Mesodermal cell (in vitro differentiated cells): Measurements from ENCODE around the gene NFAT5.

Experiments
- H3K27ac ChIP-seq: 2 replicates; pipeline ENCODE4 v1.7.0; 2013; ENCODE audit warnings: mild to moderate bottlenecking, low read depth, low read length, moderate library complexity; ENCODE audit not compliant: severe bottlenecking
- H3K36me3 ChIP-seq: 2 replicates; pipeline ENCODE4 v1.7.1; 2013; ENCODE audit warnings: mild to moderate bottlenecking, low read length, moderate library complexity; ENCODE audit not compliant: control insufficient read depth, insufficient read depth
- H3K4me1 ChIP-seq: one replicate; pipeline ENCODE4 v1.7.1; 2013; ENCODE audit warnings: mild to moderate bottlenecking, low read length; ENCODE audit not compliant: insufficient read depth, control insufficient read depth, poor library complexity, severe bottlenecking
- H3K4me3 ChIP-seq: 2 replicates; pipeline ENCODE4 v1.7.0; 2013; ENCODE audit warnings: low read length, control low read depth, mild to moderate bottlenecking; ENCODE audit not compliant: insufficient read depth, poor library complexity, severe bottlenecking; ENCODE audit errors: extremely low read depth
- H3K9me3 ChIP-seq: 2 replicates; pipeline ENCODE4 v1.7.1; 2013; ENCODE audit warnings: mild to moderate bottlenecking, low read length, moderate library complexity; ENCODE audit not compliant: control insufficient read depth
- WGBS, 2 experiments: methylation state at CpG; one replicate each; pipeline ENCODE4 v1.1.5; 2013; ENCODE audit warnings: missing lambda C conversion rate in 2 of 2; ENCODE audit not compliant: insufficient coverage in 2 of 2; 5-methylcytosine and 5-hydroxymethylcytosine counted together

The NFAT5 gene

GRCh38 chr16:69596801-69597200 is 31.0 kb downstream of the NFAT5 start:
- H3K4me1 ChIP-seq = peaks cover 7% of the 10 kb centered on the region
- no peak overlapping the region for H3K4me3 ChIP-seq
- peaks cover 19% of the 10 kb centered on the region for H3K36me3 ChIP-seq
- no peak overlapping the region for H3K27ac ChIP-seq
- H3K9me3 ChIP-seq = no peaks in the 10 kb centered on the region

GRCh38 chr16:69598045-69598444 is 32.3 kb downstream of the NFAT5 start:
- Histone ChIP-seq H3K36me3 (peaks cover 19% of the 10 kb centered on the region), H3K9me3 (no peaks in the 10 kb centered on the region), H3K4me1 (peaks cover 7% of the 10 kb centered on the region), H3K4me3 (no peak overlapping the region), H3K27ac (no peak overlapping the region)
- WGBS, 2 experiments = 100% methylated on average over 1 to 2 of the region's 5 CpGs

DNA sequence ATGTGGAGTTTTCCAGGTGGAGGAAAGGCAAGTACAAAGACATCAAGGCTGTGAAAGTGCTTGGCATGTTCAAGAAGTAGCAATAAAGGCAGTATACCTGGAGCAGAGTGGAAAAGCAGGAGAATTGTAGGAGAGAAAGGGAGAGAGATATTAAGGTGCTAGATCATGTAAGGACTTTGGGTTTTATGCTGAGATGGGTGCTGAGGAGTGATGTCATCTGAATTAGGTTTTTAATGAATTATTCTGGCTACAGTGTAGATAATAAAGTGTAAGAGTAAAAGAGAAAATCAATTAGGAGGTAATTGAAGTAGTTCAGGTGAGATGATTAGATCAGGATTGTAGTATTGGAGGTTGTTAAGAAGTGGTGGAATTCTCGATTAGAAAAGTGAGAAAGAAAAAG is 34.0 kb downstream of the NFAT5 start:
- Histone ChIP-seq H3K4me3 (no peak overlapping the region), H3K4me1 (peaks cover 7% of the 10 kb centered on the region), H3K9me3 (no peaks in the 10 kb centered on the region), H3K27ac (no peak overlapping the region), H3K36me3 (peaks cover 19% of the 10 kb centered on the region)
- WGBS, 2 experiments = 87 to 100% methylated on average over 1 of the region's 1 CpG

DNA sequence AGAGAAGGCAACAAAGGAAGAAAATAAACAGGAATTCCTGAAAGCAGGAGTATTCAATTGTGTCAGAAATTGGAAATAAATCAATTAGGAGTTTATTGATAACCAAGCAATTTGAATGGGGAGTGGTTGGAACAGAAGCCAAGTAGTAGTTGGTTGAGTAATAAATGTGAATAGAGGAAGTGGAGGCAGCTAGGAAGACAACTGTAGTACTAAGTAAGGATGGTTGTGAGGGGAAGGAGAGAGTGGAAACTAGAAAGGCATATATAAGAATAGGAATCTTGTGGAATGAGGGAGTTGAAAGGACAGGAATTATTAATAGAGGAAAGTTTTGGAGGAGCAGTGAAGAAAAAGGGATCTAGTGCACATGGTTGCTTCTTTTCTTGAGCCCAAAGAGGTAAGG is 34.4 kb downstream of the NFAT5 start:
- peaks cover 18% of the 10 kb centered on the region for H3K36me3 ChIP-seq
- no peak overlapping the region for H3K4me3 ChIP-seq
- peaks cover 6% of the 10 kb centered on the region for H3K4me1 ChIP-seq
- no peaks in the 10 kb centered on the region for H3K9me3 ChIP-seq
- no peak overlapping the region for H3K27ac ChIP-seq

- Histone ChIP-seq H3K9me3 (no peaks in the 10 kb centered on the region), H3K36me3 (peaks cover 21% of the 10 kb centered on the region), H3K4me1 (no peaks in the 10 kb centered on the region), H3K4me3 (no peak overlapping the region), H3K27ac (no peak overlapping the region)
- WGBS, 2 experiments = 91 to 94% methylated on average over 5 of the region's 6 CpGs
Observed at GRCh38 chr16:69601250-69601649, 35.5 kb downstream of the NFAT5 start.

DNA sequence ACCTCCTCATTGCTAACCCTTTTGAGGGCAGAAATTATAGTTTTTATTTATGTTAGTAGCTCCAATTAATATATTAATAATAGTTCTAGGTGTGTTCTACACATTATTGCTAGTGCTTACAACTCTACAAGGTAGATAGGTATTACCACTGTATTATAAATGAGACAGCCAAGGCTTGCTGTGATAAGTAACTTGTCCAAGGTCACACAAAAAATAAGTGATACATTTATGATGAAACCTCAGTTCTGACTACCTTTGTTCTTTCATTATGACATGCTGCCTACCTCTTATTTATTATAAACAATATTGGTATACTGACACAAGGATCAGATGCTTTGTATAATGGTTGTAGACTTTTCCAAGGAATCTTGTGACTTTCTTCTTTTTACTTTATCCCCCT is 41.2 kb downstream of the NFAT5 start:
- no peak overlapping the region for H3K4me3 ChIP-seq
- H3K27ac ChIP-seq = no peak overlapping the region
- no peaks in the 10 kb centered on the region for H3K4me1 ChIP-seq
- peaks cover 29% of the 10 kb centered on the region for H3K36me3 ChIP-seq
- H3K9me3 ChIP-seq = no peaks in the 10 kb centered on the region

DNA sequence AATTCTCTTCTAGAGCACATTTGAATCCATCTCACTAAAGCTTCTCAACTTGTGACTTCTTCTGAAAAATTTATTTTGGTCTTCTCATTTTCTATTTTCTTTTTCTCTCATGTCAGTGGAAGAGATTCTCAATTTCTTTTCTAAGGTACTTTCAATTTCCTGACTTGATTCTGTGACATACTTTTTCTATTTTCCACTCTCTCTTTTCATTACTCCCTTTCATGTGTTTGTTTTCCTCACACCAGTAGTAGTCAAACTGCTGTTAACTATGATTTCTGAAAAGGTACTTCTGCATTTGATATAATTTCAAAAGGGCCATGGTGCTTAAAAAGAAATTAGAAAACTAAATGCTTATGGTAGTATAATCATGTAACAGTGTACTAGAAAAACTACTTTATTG is 41.9 kb downstream of the NFAT5 start:
- Histone ChIP-seq H3K27ac (no peak overlapping the region), H3K4me3 (no peak overlapping the region), H3K4me1 (no peaks in the 10 kb centered on the region), H3K9me3 (no peaks in the 10 kb centered on the region), H3K36me3 (peaks cover 31% of the 10 kb centered on the region)

DNA sequence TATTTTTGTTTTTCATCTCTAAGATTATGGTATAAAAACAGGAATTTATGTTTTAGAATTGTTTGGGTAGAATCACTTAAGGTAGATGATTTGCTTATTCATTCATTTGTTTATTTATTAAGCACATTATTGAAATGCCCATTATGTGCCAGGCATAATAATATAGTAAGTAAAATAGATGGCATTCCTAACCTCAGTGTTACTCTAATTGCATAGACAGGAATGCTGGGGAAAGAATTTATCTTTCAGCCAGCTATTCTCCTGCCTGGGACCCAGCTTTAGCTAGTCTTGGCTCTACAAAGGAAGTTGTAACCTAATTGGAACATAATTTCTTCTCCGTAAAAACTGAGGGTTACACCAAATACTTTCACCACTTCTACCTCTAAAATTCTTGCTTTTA is 44.6 kb downstream of the NFAT5 start:
- Histone ChIP-seq H3K9me3 (no peaks in the 10 kb centered on the region), H3K27ac (no peak overlapping the region), H3K36me3 (peaks cover 30% of the 10 kb centered on the region), H3K4me3 (no peak overlapping the region), H3K4me1 (no peaks in the 10 kb centered on the region)
- no CpG with 5 or more reads among the region's 1 CpG for WGBS, 2 experiments

DNA sequence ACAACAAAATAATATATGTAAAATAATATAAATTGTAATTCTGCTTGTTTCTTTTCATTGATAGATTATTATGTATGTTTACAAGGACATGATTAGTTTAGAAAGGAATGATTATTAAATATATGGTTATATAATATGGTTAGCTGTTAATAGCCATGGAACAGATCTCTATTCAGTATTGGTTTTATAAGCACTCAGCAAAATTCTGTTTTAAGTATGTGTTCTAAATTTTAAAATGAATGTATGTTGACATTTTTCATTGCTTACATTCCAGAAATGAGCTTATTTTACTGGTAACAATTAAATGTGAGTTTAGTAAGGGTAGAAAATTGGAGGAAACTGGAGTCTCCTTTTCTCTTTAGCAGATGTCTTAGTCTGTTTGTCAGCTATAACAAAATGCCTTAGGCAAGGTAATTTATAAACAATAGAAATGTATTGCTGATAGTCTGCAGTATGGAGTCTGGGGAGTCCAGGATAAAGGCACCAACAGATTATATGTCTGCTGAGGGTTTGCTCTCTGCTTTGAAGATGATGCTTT is 45.4 kb downstream of the NFAT5 start:
- Histone ChIP-seq H3K36me3 (peaks cover 25% of the 10 kb centered on the region), H3K4me1 (no peaks in the 10 kb centered on the region), H3K9me3 (no peaks in the 10 kb centered on the region), H3K27ac (no peak overlapping the region), H3K4me3 (no peak overlapping the region)

DNA sequence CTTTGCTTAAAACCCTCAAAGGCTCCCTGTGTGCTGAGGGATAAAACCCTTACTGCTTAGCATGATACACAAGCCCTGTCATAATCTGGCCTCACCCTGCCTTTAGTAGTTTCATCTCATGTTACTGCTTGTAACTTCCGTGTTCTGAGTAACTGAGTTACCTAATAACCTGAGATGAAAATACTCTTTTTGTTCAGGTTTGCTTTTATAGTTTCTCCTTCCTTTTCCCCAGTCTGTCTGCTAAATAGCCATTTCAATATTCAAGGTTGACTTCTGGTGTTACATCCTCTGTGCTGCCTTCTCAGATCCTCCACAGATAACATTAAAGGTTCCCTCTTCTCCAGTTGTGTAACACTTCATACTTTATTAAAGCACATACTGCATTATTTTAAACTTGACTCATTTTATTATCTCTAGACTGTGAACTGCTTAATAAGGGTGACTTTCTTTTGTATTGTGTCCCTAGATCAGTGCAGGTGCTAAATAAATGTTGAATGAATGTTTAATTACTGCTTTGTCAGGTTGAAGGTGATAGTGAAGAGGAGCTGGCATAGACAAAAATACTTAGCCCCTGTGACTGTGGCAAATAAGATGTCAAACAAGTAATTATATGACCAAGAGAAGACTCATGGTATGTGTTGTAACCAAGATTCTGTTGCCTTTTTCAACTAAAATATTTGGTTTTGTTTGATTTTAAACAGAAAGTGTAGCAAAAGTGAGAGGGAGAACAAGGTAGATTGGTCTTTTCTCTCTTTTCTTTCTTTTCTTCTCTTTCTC is 47.8 kb downstream of the NFAT5 start:
- Histone ChIP-seq H3K4me3 (no peak overlapping the region), H3K36me3 (peaks cover 17% of the 10 kb centered on the region), H3K4me1 (peaks cover 6% of the 10 kb centered on the region), H3K27ac (no peak overlapping the region), H3K9me3 (no peaks in the 10 kb centered on the region)
- WGBS, 2 experiments = 67 to 88% methylated on average over 1 of the region's 1 CpG

GRCh38 chr16:69615528-69615927 is 49.8 kb downstream of the NFAT5 start:
- Histone ChIP-seq H3K9me3 (no peaks in the 10 kb centered on the region), H3K27ac (no peak overlapping the region), H3K36me3 (peaks cover 25% of the 10 kb centered on the region), H3K4me3 (no peak overlapping the region), H3K4me1 (peaks cover 19% of the 10 kb centered on the region)
- 92 to 94% methylated on average over 2 of the region's 2 CpGs for WGBS, 2 experiments
